ENCODE measurements around the gene GJD3.

GRCh38 chr17:40355804-40356758 is 8.5 kb downstream of the GJD3 start:
- no peak for TF ChIP-seq CHD2 (IDR thresholded peaks at IDR 0.05; ENCODE audit: low read depth, low read length)
- no peak for TF ChIP-seq TEAD1 (CRISPR knock-in tag; IDR thresholded peaks at IDR 0.05)
- no peak for TF ChIP-seq ZNF121 (CRISPR knock-in tag; conservative IDR thresholded peaks at IDR 0.05)
- no peak for TF ChIP-seq RBM17 (IDR thresholded peaks at IDR 0.05; ENCODE audit: borderline replicate concordance, low read depth, low read length)
- TF ChIP-seq CREB1 (IDR thresholded peaks at IDR 0.05), result no peak
- TF ChIP-seq CREB1 (CRISPR knock-in tag; IDR thresholded peaks at IDR 0.05), result no peak
- no peak for TF ChIP-seq CEBPB (tag; IDR thresholded peaks at IDR 0.05)

Data from K562 (cell line).